ENCODE results near the gene P3H2.

- TF ChIP-seq CTCF (IDR thresholded peaks at IDR 0.05) (no peak), ZFX (IDR thresholded peaks at IDR 0.05; ENCODE audit: borderline replicate concordance) (no peak)
Observed at GRCh38 chr3:190001426-190001825, 119.3 kb downstream of the P3H2 start.

Data from 22Rv1 (cell line).